Gastroesophageal sphincter (tissue), 3 donors: ENCODE measurements around the gene EHD1.

ENCODE experiments used
- POLR2A ChIP-seq, 2 donors: fragments of 450-650 bp; IDR thresholded peaks; one replicate each; pipeline ENCODE4 v1.6.1; 2017; ENCODE audit warnings: antibody characterized with exemption in 2 of 2, mild to moderate bottlenecking in 2 of 2, moderate library complexity in 1 of 2
- POLR2AphosphoS5 ChIP-seq: sonication (generic); formaldehyde crosslinking; IDR thresholded peaks from one replicate; pipeline ENCODE4 v1.6.1; 2017; ENCODE audit warnings: antibody characterized with exemption
- TF ChIP-seq, protein P1 (sequence below), 4 experiments: fragments of 200-600 bp in 2 of 4; fragments of 450-650 bp in 2 of 4; sonication (generic) in 1 of 4; IDR thresholded peaks; one replicate each; pipeline ENCODE4 v1.5.1; 2017 to 2019; ENCODE audit warnings: antibody characterized with exemption in 4 of 4, mild to moderate bottlenecking in 2 of 4, moderate library complexity in 2 of 4

DNA sequence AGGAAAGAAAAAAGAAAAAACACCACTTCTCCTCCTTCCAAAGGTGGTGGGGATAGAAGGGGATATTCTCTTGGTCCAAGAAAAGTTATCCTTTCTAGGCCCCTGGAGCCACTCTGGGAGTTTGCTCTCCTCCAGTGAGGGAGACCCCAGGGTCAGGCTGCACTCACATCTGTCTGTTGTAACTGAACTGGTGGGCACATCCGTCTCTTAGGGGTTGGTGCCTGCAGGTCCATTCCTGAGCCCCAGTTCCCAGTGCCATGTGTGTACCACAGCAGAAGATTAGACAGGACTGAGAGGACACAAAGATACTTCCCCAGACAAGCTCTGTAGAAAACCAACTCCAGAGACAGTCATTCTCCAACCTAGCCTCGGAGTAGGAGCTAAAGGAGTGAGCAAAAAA, 41.7 kb upstream of the EHD1 start:
- TF ChIP-seq, protein P1, sequence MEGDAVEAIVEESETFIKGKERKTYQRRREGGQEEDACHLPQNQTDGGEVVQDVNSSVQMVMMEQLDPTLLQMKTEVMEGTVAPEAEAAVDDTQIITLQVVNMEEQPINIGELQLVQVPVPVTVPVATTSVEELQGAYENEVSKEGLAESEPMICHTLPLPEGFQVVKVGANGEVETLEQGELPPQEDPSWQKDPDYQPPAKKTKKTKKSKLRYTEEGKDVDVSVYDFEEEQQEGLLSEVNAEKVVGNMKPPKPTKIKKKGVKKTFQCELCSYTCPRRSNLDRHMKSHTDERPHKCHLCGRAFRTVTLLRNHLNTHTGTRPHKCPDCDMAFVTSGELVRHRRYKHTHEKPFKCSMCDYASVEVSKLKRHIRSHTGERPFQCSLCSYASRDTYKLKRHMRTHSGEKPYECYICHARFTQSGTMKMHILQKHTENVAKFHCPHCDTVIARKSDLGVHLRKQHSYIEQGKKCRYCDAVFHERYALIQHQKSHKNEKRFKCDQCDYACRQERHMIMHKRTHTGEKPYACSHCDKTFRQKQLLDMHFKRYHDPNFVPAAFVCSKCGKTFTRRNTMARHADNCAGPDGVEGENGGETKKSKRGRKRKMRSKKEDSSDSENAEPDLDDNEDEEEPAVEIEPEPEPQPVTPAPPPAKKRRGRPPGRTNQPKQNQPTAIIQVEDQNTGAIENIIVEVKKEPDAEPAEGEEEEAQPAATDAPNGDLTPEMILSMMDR (IDR thresholded peaks at IDR 0.05) = no peak
- TF ChIP-seq POLR2A (IDR thresholded peaks at IDR 0.05) (no peak), POLR2AphosphoS5 (no peak)
